Epithelial cell of proximal tubule (primary cell): ENCODE data around the gene ALDH9A1. TPM values are rescaled to one million over a fixed set of nuclear protein-coding genes. Genes with fewer than 3 reads are reported as not detected.

ENCODE experiments used
- DNase-seq: peaks from one replicate; pipeline ENCODE4 v3.0.0-alpha.2; 2011; ENCODE audit warnings: low read depth
- H3K4me3 ChIP-seq: 2 replicates; pipeline ENCODE4 v1.5.1; 2011; ENCODE audit warnings: low read depth, mild to moderate bottlenecking, low read length
- total RNA-seq: library from RNA; depleted of rRNA; stranded (reverse); fragments of >200 nt; gene quantifications from 2 replicates; pipeline ENCODE4 v1.2.3, GENCODE V29; 2015
- TF ChIP-seq, protein P1 (sequence below): conservative IDR thresholded peaks from 2 replicates; pipeline ENCODE4 v1.5.1; 2012; ENCODE audit warnings: low read depth, mild to moderate bottlenecking, low read length

ALDH9A1 gene
- total RNA-seq, 1 donor from 2014 or later = 44.5 TPM

GRCh38 chr1:165699577-165699976 is 1.2 kb upstream of the ALDH9A1 start:
- DNase-seq = no peak
- TF ChIP-seq, protein P1, sequence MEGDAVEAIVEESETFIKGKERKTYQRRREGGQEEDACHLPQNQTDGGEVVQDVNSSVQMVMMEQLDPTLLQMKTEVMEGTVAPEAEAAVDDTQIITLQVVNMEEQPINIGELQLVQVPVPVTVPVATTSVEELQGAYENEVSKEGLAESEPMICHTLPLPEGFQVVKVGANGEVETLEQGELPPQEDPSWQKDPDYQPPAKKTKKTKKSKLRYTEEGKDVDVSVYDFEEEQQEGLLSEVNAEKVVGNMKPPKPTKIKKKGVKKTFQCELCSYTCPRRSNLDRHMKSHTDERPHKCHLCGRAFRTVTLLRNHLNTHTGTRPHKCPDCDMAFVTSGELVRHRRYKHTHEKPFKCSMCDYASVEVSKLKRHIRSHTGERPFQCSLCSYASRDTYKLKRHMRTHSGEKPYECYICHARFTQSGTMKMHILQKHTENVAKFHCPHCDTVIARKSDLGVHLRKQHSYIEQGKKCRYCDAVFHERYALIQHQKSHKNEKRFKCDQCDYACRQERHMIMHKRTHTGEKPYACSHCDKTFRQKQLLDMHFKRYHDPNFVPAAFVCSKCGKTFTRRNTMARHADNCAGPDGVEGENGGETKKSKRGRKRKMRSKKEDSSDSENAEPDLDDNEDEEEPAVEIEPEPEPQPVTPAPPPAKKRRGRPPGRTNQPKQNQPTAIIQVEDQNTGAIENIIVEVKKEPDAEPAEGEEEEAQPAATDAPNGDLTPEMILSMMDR = no peak
- H3K4me3 ChIP-seq = no peak overlapping the region

DNA sequence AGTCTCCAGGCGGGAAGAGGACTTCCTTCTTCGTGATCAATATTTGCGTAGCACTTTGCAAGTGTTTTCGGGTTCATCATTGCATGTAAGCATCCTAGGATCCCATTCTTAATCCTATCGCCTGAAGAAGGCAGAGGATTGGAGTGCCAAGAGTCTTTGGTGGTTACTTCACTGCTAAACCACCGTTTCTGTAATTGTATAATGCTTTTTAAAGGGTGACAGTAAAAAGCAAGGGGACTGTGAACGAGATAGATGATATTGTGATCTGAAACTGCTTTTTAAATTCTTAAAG is 345 bp upstream of the ALDH9A1 start:
- DNase-seq = no peak
- TF ChIP-seq, protein P1 = no peak

GRCh38 chr1:165697491-165697880 is 876 bp downstream of the ALDH9A1 start:
- TF ChIP-seq, protein P1 = no peak
- DNase-seq = no peak

More for the DNA sequence above, 345 bp upstream of the ALDH9A1 start:
- H3K4me3 ChIP-seq = peak overlapping the region; percentile 91

GRCh38 chr1:165696625-165697100 is 1.7 kb downstream of the ALDH9A1 start:
- DNase-seq = no peak
- H3K4me3 ChIP-seq = peak overlapping the region; percentile 91
- TF ChIP-seq, protein P1 = no peak

More at GRCh38 chr1:165697491-165697880, 876 bp downstream of the ALDH9A1 start:
- peak overlapping the region; percentile 91 for H3K4me3 ChIP-seq

DNA sequence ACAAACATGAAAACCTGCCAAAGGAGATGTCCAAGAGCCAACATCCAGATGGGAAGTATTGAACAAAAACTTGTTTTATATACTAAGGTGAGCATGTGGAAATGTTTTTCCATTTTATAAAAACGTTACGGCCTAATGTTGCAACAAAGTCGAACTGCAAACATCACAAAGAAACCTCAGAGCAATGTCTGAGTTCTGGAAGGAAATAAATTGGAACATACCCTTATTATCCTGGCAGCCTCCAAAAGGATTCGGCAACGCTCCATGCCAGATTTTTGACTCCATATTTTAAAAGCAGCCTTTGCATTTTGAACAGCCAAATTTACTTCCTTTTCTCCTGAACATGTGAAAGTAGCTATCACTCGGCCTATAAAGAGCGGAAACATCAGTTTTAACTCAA is 3.3 kb downstream of the ALDH9A1 start:
- no peak overlapping the region for H3K4me3 ChIP-seq
- TF ChIP-seq, protein P1 = no peak
- no peak for DNase-seq

GRCh38 chr1:165688046-165688445 is 10.3 kb downstream of the ALDH9A1 start:
- DNase-seq = no peak
- TF ChIP-seq, protein P1 = no peak

DNA sequence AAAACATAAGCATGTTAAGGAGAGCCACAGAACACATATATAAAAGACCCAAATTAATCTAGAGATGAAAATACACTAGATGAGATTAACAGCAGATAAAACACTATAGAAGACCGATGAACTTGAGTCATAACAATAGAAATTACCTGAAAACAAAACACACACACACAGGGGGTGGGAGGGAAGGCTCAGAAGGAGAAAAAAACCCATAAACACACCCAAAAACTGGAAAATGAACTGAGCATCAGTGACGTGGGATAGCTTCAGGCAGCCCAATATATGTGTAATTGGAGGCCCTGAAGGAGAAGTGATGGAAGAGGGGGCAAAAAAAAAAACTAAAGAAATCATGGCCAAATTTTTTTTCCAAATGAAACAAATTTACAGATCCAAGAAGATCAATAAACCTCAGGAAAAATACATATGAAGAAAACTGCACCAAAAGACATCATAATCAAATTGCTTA is 11.4 kb downstream of the ALDH9A1 start:
- TF ChIP-seq, protein P1 = no peak
- no peak overlapping the region for H3K4me3 ChIP-seq
- DNase-seq = no peak

More at GRCh38 chr1:165688046-165688445, 10.3 kb downstream of the ALDH9A1 start:
- no peak overlapping the region for H3K4me3 ChIP-seq
